K562 (cell line): Measurements from ENCODE around the gene GOLGA8B. TPM values are rescaled to one million over a fixed set of nuclear protein-coding genes. Genes with fewer than 3 reads are reported as not detected.
A peak's percentile ranks its signal among the peaks of the same experiment; 100 is the strongest.

Experiments used
- ATAC-seq: fragments of 200-7000 bp; cut with Tn5 transposase; 3 replicates; pipeline ENCODE4 v1.9.1; 2020; ENCODE audit warnings: moderate library complexity
- BruUV-seq: library from RNA; stranded (reverse); fragments of 400-500 nt; replicated peaks from 2 replicates; lab custom pipeline; 2021; lab: Mats Ljungman, UMichigan
- CTCF ChIA-PET: fragments of 300-600 bp; formaldehyde crosslinking; extraction: SDS; loops from one replicate; lab custom pipeline; 2021; ENCODE audit warnings: low intra/inter-chr PET ratio; lab: Yijun Ruan, JAX
- POLR2A ChIA-PET: fragments of 300-600, 350-650 bp; sonication (Branson Sonifier 250); formaldehyde crosslinking; extraction: SDS; loops from one replicate; lab custom pipeline; 2021; ENCODE audit warnings: antibody characterized with exemption, inconsistent platforms; lab: Yijun Ruan, JAX
- DNase-seq, 4 experiments: peaks; one replicate each; pipeline versions ENCODE4 v3.0.0 to v3.0.0-alpha.2; 2011 to 2018; ENCODE audit warnings: low spot score in 3 of 4, mixed read lengths in 3 of 4; ENCODE audit errors: extremely low read depth in 1 of 4
- FAIRE-seq: peaks from 2 replicates; lab custom pipeline; 2011; peaks lifted over from hg19 to GRCh38; lab: Jason Lieb, UNC
- H2AFZ ChIP-seq: 2 replicates; pipeline ENCODE4 v1.6.0; 2011; ENCODE audit warnings: low read depth, low read length, control low read depth, inconsistent platforms
- H3K27ac ChIP-seq: fragments of 200-600 bp; 3 replicates; pipeline ENCODE4 v1.8.0; 2011; ENCODE audit warnings: low read depth, mild to moderate bottlenecking, control low read depth, inconsistent platforms, low read length, moderate library complexity, mixed read lengths; ENCODE audit errors: extremely low read depth
- H3K27me3 ChIP-seq, 2 experiments: fragments of 300-600 bp in 1 of 2; 2 replicates in 1 of 2; 3 replicates in 1 of 2; pipeline versions ENCODE4 v1.6.0 to v1.8.0; 2011; ENCODE audit warnings: inconsistent platforms in 2 of 2, low read length in 2 of 2, mild to moderate bottlenecking in 1 of 2, mixed read lengths in 1 of 2, moderate library complexity in 1 of 2; ENCODE audit not compliant: control insufficient read depth in 2 of 2, insufficient read depth in 2 of 2
- H3K36me3 ChIP-seq: fragments of 300-600 bp; 3 replicates; pipeline ENCODE4 v1.8.0; 2011; ENCODE audit warnings: mild to moderate bottlenecking, low read length, inconsistent platforms; ENCODE audit not compliant: control insufficient read depth, insufficient read depth
- H3K4me1 ChIP-seq, 2 experiments: fragments of 200-600 bp in 1 of 2; replicated peaks in 1 of 2; 2 replicates in 1 of 2; 3 replicates in 1 of 2; pipeline versions ENCODE4 v1.5.1 to v1.8.0; 2011; ENCODE audit warnings: inconsistent platforms in 2 of 2, low read length in 2 of 2, mild to moderate bottlenecking in 1 of 2, mixed read lengths in 1 of 2, moderate library complexity in 1 of 2; ENCODE audit not compliant: control insufficient read depth in 2 of 2, insufficient read depth in 2 of 2
- H3K4me2 ChIP-seq: 2 replicates; pipeline ENCODE4 v1.6.1; 2011; ENCODE audit warnings: low read length, control low read depth, inconsistent platforms, mixed read lengths; ENCODE audit not compliant: insufficient read depth
- H3K4me3 ChIP-seq: fragments of 200-600 bp; sonication (generic), shearing (Covaris generic); 2 replicates; pipeline ENCODE4 v1.5.1; 2016; ENCODE audit warnings: control low read depth, inconsistent platforms
- H3K79me2 ChIP-seq: fragments of 200-600 bp; 3 replicates; pipeline ENCODE4 v1.8.0; 2011; ENCODE audit warnings: low read length, inconsistent platforms; ENCODE audit not compliant: control insufficient read depth, insufficient read depth
- H3K9ac ChIP-seq, 2 experiments: 2 replicates each; pipeline versions ENCODE4 v1.6.0 to v1.6.1; 2011; ENCODE audit warnings: low read depth in 2 of 2, low read length in 2 of 2, control low read depth in 1 of 2, inconsistent platforms in 1 of 2, mild to moderate bottlenecking in 1 of 2, mixed read lengths in 1 of 2; ENCODE audit not compliant: insufficient read depth in 1 of 2
- H3K9me1 ChIP-seq: one replicate; pipeline ENCODE4 v1.6.0; 2011; ENCODE audit warnings: inconsistent platforms, mild to moderate bottlenecking, low read length, moderate library complexity; ENCODE audit not compliant: control insufficient read depth, insufficient read depth
- H3K9me3 ChIP-seq: replicated peaks from 2 replicates; pipeline ENCODE4 v1.5.1; 2011; ENCODE audit warnings: low read depth, low read length, inconsistent platforms; ENCODE audit not compliant: control insufficient read depth, insufficient read depth
- H4K20me1 ChIP-seq: replicated peaks from 2 replicates; pipeline ENCODE4 v1.6.1; 2011; ENCODE audit warnings: low read length, inconsistent platforms, mixed read lengths; ENCODE audit not compliant: control insufficient read depth, insufficient read depth
- CEBPG ChIP-seq, 3 experiments: fragments of 200-800 bp in 1 of 3; sonication (Bioruptor generic) in 1 of 3; sonication (generic) in 1 of 3; formaldehyde crosslinking in 1 of 3; IDR thresholded peaks in 2 of 3; conservative IDR thresholded peaks in 1 of 3; 2 replicates each; pipeline versions ENCODE4 v1.6.1 to v1.8.0; 2016 to 2022; ENCODE audit warnings: missing compliant biosample characterization in 2 of 3, missing genetic modification characterization in 2 of 3, mild to moderate bottlenecking in 1 of 3, missing genetic modification reagents in 1 of 3
- PHF21A ChIP-seq: fragments of 450-650 bp; IDR thresholded peaks from 2 replicates; pipeline ENCODE4 v1.6.1; 2017; ENCODE audit warnings: low read depth, borderline replicate concordance
- SETDB1 ChIP-seq: IDR thresholded peaks from one replicate; pipeline ENCODE4 v1.6.1; 2012; ENCODE audit warnings: low read length, control low read depth, inconsistent platforms
- ZKSCAN3 ChIP-seq: fragments of 250-450 bp; sonication (Bioruptor Pico); IDR thresholded peaks from 2 replicates; pipeline ENCODE4 v1.4.0; 2020
- ZNF217 ChIP-seq: sonication (generic); formaldehyde crosslinking; IDR thresholded peaks from 2 replicates; pipeline ENCODE4 v1.8.0; 2022; ENCODE audit warnings: mild to moderate bottlenecking, missing genetic modification reagents
- WGBS: fragments of 100-300 bp; shearing (Covaris generic); methylation state at CpG from one replicate; pipeline ENCODE4 v1.1.6; 2016; ENCODE audit warnings: low coverage, mixed read lengths; ENCODE audit not compliant: insufficient coverage; ENCODE audit errors: missing lambda C conversion rate; 5-methylcytosine and 5-hydroxymethylcytosine counted together
- in situ Hi-C: fragments of 300-500 bp; cut with MboI; formaldehyde crosslinking; loops from 4 replicates; pipeline ENCODE4 v1.15.0; 2018; ENCODE audit warnings: inconsistent platforms, mixed read lengths
- intact Hi-C: fragments of 100-400 bp; cut with micrococcal nuclease; formaldehyde crosslinking; loops from 2 replicates; pipeline ENCODE4 v1.14.2; 2022
- polyA plus RNA-seq, 8 experiments: library from polyadenylated mRNA; depleted of rRNA in 4 of 8; stranded (reverse) in 5 of 8; unstranded in 3 of 8; fragments of >200 nt; fragmentation: Nextera tagmentation in 2 of 8; fragmentation: Illumina TruSeq in 1 of 8; extraction: Ambion mirVana in 2 of 8; extraction: Trizol in 1 of 8; gene quantifications; 2 replicates each; pipeline versions ENCODE4 v1.2.1 to v1.2.3, GENCODE V29; 2011 to 2014; ENCODE audit warnings: inconsistent platforms in 1 of 8, missing spikeins in 1 of 8
- total RNA-seq, 7 experiments: library from RNA; depleted of rRNA in 6 of 7; stranded (reverse); fragments of >200 nt in 6 of 7; fragmentation: Illumina TruSeq in 2 of 7; extraction: Trizol in 2 of 7; gene quantifications; 2 replicates each; pipeline versions ENCODE4 v1.2.1 to v1.2.3, GENCODE V29; 2011 to 2021; ENCODE audit warnings: low replicate concordance in 1 of 7
- TF ChIP-seq, protein P1 (sequence below): sonication (generic); IDR thresholded peaks from 2 replicates; pipeline ENCODE4 v1.6.1; 2016
- TF ChIP-seq, protein P2 (sequence below): fragments of 450-650 bp; IDR thresholded peaks from 2 replicates; pipeline ENCODE4 v1.6.1; 2016; ENCODE audit warnings: mild to moderate bottlenecking
- TF ChIP-seq, protein P3 (sequence below): sonication (generic); formaldehyde crosslinking; IDR thresholded peaks from 2 replicates; pipeline ENCODE4 v1.8.0; 2022; ENCODE audit warnings: mild to moderate bottlenecking, low read depth, missing genetic modification reagents

Gene GOLGA8B
- total and polyA plus RNA-seq, 9 of the 15 experiments (the other 6 are each of a cell fraction or from before 2014, with no cell fraction given): 7.9 to 236 (median 54.1) TPM

DNA sequence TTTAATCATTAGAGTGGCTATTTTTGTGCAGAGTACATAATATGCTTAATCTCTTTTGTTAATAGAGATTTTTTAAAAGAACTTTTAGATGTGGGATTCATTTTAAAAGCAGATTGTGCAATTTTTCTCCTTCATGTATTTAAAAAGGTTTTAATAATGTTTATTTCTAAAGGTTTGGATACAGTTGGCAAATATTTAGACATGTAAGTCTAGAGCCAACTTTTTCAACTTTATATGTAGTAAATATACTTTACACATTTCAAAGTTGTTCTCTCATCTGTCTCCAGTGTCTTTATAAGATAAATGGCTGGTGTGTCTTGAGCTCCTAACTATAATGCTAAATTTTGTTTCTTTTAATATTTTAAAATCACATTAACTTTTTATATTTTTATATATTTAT, 22.7 kb upstream of the GOLGA8B start (continued):
- TF ChIP-seq, protein P1, sequence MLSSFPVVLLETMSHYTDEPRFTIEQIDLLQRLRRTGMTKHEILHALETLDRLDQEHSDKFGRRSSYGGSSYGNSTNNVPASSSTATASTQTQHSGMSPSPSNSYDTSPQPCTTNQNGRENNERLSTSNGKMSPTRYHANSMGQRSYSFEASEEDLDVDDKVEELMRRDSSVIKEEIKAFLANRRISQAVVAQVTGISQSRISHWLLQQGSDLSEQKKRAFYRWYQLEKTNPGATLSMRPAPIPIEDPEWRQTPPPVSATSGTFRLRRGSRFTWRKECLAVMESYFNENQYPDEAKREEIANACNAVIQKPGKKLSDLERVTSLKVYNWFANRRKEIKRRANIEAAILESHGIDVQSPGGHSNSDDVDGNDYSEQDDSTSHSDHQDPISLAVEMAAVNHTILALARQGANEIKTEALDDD: no peak

DNA sequence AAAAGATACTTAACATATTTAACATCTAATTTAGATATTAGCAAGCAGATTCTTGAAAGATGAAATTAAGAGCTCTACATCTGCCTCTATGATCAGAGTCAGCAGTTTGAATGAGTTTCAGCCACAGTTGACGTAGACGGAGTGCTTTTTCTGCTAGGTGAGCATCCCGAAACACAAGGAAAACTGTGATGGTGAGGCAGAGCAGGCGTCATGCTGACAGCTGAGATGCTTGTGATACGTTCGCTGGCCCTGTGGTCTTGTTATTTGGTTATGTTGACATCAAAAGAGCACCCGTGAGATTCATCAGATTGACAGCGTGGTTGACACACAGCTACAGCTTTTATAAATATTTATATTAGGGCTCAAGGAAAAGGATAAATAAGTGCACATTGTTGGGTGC, 19.6 kb upstream of the GOLGA8B start:
- intact Hi-C loops: no loop called here
- no peaks in the 10 kb centered on the region for H3K27me3 ChIP-seq
- no peak overlapping the region for H3K27ac ChIP-seq
- H3K79me2 ChIP-seq: no peaks in the 10 kb centered on the region
- TF ChIP-seq, protein P2, sequence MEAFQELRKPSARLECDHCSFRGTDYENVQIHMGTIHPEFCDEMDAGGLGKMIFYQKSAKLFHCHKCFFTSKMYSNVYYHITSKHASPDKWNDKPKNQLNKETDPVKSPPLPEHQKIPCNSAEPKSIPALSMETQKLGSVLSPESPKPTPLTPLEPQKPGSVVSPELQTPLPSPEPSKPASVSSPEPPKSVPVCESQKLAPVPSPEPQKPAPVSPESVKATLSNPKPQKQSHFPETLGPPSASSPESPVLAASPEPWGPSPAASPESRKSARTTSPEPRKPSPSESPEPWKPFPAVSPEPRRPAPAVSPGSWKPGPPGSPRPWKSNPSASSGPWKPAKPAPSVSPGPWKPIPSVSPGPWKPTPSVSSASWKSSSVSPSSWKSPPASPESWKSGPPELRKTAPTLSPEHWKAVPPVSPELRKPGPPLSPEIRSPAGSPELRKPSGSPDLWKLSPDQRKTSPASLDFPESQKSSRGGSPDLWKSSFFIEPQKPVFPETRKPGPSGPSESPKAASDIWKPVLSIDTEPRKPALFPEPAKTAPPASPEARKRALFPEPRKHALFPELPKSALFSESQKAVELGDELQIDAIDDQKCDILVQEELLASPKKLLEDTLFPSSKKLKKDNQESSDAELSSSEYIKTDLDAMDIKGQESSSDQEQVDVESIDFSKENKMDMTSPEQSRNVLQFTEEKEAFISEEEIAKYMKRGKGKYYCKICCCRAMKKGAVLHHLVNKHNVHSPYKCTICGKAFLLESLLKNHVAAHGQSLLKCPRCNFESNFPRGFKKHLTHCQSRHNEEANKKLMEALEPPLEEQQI: no peak
- TF ChIP-seq SETDB1: no peak
- no peak for TF ChIP-seq ZKSCAN3
- TF ChIP-seq PHF21A: no peak
- no peak for TF ChIP-seq CEBPG (CRISPR knock-in tag; IDR thresholded peaks at IDR 0.05)
- TF ChIP-seq CEBPG (tag; conservative IDR thresholded peaks at IDR 0.05 in 1 of 2, IDR thresholded peaks at IDR 0.05 in 1 of 2): no peak
- no peak for TF ChIP-seq ZNF217 (CRISPR knock-in tag)
- TF ChIP-seq, protein P3, sequence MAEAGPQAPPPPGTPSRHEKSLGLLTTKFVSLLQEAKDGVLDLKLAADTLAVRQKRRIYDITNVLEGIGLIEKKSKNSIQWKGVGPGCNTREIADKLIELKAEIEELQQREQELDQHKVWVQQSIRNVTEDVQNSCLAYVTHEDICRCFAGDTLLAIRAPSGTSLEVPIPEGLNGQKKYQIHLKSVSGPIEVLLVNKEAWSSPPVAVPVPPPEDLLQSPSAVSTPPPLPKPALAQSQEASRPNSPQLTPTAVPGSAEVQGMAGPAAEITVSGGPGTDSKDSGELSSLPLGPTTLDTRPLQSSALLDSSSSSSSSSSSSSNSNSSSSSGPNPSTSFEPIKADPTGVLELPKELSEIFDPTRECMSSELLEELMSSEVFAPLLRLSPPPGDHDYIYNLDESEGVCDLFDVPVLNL: no peak
- no peak overlapping the region for H3K9ac ChIP-seq
- no peaks in the 10 kb centered on the region for H3K9me3 ChIP-seq
- DNase-seq (no peak), FAIRE-seq (no peak), ATAC-seq (no peak)
- CTCF ChIA-PET: no interaction called here
- no TSS peak for BruUV-seq
- H3K4me3 ChIP-seq: no peak overlapping the region
- no peaks in the 10 kb centered on the region for H3K36me3 ChIP-seq
- H3K9me1 ChIP-seq: no peaks in the 10 kb centered on the region
- POLR2A ChIA-PET: no interaction called here
- H3K4me2 ChIP-seq: no peak overlapping the region
- H3K4me1 ChIP-seq: no peaks in the 10 kb centered on the region
- in situ Hi-C loops: no loop called here
- WGBS: 14% methylated on average over 8 of the region's 8 CpGs
- 0 out of 2 replicates have a peak overlapping the region, but pooled peaks have one; percentile 40 for H2AFZ ChIP-seq
- H4K20me1 ChIP-seq: no peaks in the 10 kb centered on the region
